HepG2 (cell line): ENCODE results near the gene SRSF4. TPM values are rescaled to one million over a fixed set of nuclear protein-coding genes. Genes with fewer than 3 reads are reported as not detected.
A peak's percentile ranks its signal among the peaks of the same experiment; 100 is the strongest.
"Not testable (repeated sequence)": the region's sequence is repeated elsewhere in the genome, so short reads cannot be mapped to it uniquely, and the experiment has no call there.

ENCODE experiments used
- ATAC-seq: fragments of 200-7000 bp; cut with Tn5 transposase; 3 replicates; pipeline ENCODE4 v1.9.1; 2020; ENCODE audit warnings: mild to moderate bottlenecking, moderate library complexity
- BruUV-seq: library from RNA; stranded (reverse); fragments of 400-500 nt; replicated peaks from 2 replicates; lab custom pipeline; 2021; lab: Mats Ljungman, UMichigan
- CTCF ChIA-PET: fragments of 300-600 bp; formaldehyde crosslinking; extraction: SDS; loops from one replicate; lab custom pipeline; 2021; ENCODE audit warnings: low total read pairs, inconsistent platforms, low intra/inter-chr PET ratio; lab: Yijun Ruan, JAX
- POLR2A ChIA-PET: fragments of 350-600 bp; sonication (Branson Sonifier 250); formaldehyde crosslinking; loops from one replicate; lab custom pipeline; 2020; ENCODE audit warnings: antibody characterized with exemption, inconsistent platforms; lab: Yijun Ruan, JAX
- DNase-seq: peaks from one replicate; pipeline ENCODE4 v3.0.0-alpha.2; 2015; ENCODE audit warnings: low spot score
- FAIRE-seq: peaks from 3 replicates; lab custom pipeline; 2011; peaks lifted over from hg19 to GRCh38; lab: Jason Lieb, UNC
- H2AFZ ChIP-seq: one replicate; pipeline ENCODE4 v1.6.1; 2011; ENCODE audit warnings: low read length, inconsistent platforms
- H3K27ac ChIP-seq: fragments of 300-600 bp; 3 replicates; pipeline ENCODE4 v1.8.0; 2011; ENCODE audit warnings: mixed run types, mild to moderate bottlenecking, mixed read lengths, low read length, inconsistent platforms; ENCODE audit not compliant: insufficient read depth; ENCODE audit errors: extremely low read length
- H3K27me3 ChIP-seq, 2 experiments: fragments of 200-600 bp in 1 of 2; 2 replicates in 1 of 2; 3 replicates in 1 of 2; pipeline versions ENCODE4 v1.6.0 to v1.8.0; 2011; ENCODE audit warnings: low read length in 2 of 2, mild to moderate bottlenecking in 2 of 2, moderate library complexity in 2 of 2, inconsistent platforms in 1 of 2; ENCODE audit not compliant: insufficient read depth in 2 of 2, control insufficient read depth in 1 of 2
- H3K36me3 ChIP-seq, 2 experiments: fragments of 200-600 bp in 1 of 2; replicated peaks in 1 of 2; 2 replicates in 1 of 2; 3 replicates in 1 of 2; pipeline versions ENCODE4 v1.5.1 to v1.8.0; 2011; ENCODE audit warnings: low read length in 2 of 2, inconsistent platforms in 1 of 2; ENCODE audit not compliant: insufficient read depth in 2 of 2, control insufficient read depth in 1 of 2
- H3K4me1 ChIP-seq: 2 replicates; pipeline ENCODE4 v1.5.1; 2012; ENCODE audit warnings: low read length, inconsistent platforms; ENCODE audit not compliant: insufficient read depth
- H3K4me2 ChIP-seq: 2 replicates; pipeline ENCODE4 v1.6.0; 2011; ENCODE audit warnings: low read depth, low read length, inconsistent platforms
- H3K4me3 ChIP-seq, 3 experiments: fragments of 200-600 bp in 1 of 3; sonication (generic), shearing (Covaris generic) in 1 of 3; replicated peaks in 1 of 3; 2 replicates each; pipeline ENCODE4 v1.5.1; 2011 to 2016; ENCODE audit warnings: low read length in 3 of 3, inconsistent platforms in 2 of 3, low read depth in 2 of 3, mild to moderate bottlenecking in 2 of 3, control low read depth in 1 of 3, mixed read lengths in 1 of 3; ENCODE audit not compliant: insufficient read depth in 1 of 3
- H3K79me2 ChIP-seq: one replicate; pipeline ENCODE4 v1.6.1; 2011; ENCODE audit warnings: low read length, inconsistent platforms; ENCODE audit not compliant: insufficient read depth
- H3K9ac ChIP-seq: 2 replicates; pipeline ENCODE4 v1.6.0; 2011; ENCODE audit warnings: mild to moderate bottlenecking, low read depth, low read length, inconsistent platforms; ENCODE audit not compliant: insufficient read depth
- H3K9me3 ChIP-seq: 2 replicates; pipeline ENCODE4 v1.5.1; 2012; ENCODE audit warnings: mild to moderate bottlenecking, low read length
- H4K20me1 ChIP-seq: 2 replicates; pipeline ENCODE4 v1.6.0; 2011; ENCODE audit warnings: inconsistent platforms, mild to moderate bottlenecking, low read length, moderate library complexity; ENCODE audit not compliant: insufficient read depth
- CEBPB ChIP-seq: IDR thresholded peaks from 2 replicates; pipeline ENCODE4 v1.6.1; 2011; ENCODE audit warnings: low read depth, low read length, improper control_type of control experiment, borderline replicate concordance
- PHB2 ChIP-seq: fragments of 450-650 bp; IDR thresholded peaks from 2 replicates; pipeline ENCODE4 v1.6.1; 2018; ENCODE audit not compliant: partially characterized antibody
- PPARG ChIP-seq: conservative IDR thresholded peaks from 2 replicates; pipeline ENCODE4 v1.6.1; 2016; ENCODE audit warnings: missing biosample characterization, missing genetic modification reagents
- RAD21 ChIP-seq: fragments of 450-650 bp; formaldehyde crosslinking; IDR thresholded peaks from 2 replicates; pipeline ENCODE4 v1.5.0; 2020; ENCODE audit warnings: mild to moderate bottlenecking
- RBM22 ChIP-seq: fragments of 200-400 bp; formaldehyde crosslinking; optimal IDR thresholded peaks from 2 replicates; pipeline ENCODE3; 2017; ENCODE audit warnings: mild to moderate bottlenecking, low read length, moderate library complexity
- RFXANK ChIP-seq: IDR thresholded peaks from 2 replicates; pipeline ENCODE4 v1.6.1; 2016
- STAG1 ChIP-seq: sonication (generic); formaldehyde crosslinking; IDR thresholded peaks from 2 replicates; pipeline ENCODE4 v1.4.0; 2020; ENCODE audit warnings: missing genetic modification reagents
- TBL1XR1 ChIP-seq: fragments of 150-350 bp; IDR thresholded peaks from 2 replicates; pipeline ENCODE4 v1.6.1; 2014; ENCODE audit warnings: borderline replicate concordance, low read length; ENCODE audit not compliant: partially characterized antibody
- TBX2 ChIP-seq: sonication (generic); formaldehyde crosslinking; IDR thresholded peaks from 2 replicates; pipeline ENCODE4 v1.5.0; 2020; ENCODE audit warnings: missing genetic modification reagents, mild to moderate bottlenecking, borderline replicate concordance
- ZBTB25 ChIP-seq: IDR thresholded peaks from 2 replicates; pipeline ENCODE4 v1.6.1; 2018; ENCODE audit warnings: missing genetic modification reagents
- ZBTB39 ChIP-seq: sonication (generic); formaldehyde crosslinking; IDR thresholded peaks from 2 replicates; pipeline ENCODE4 v1.5.0; 2020; ENCODE audit warnings: missing genetic modification reagents
- ZNF605 ChIP-seq: sonication (generic); formaldehyde crosslinking; IDR thresholded peaks from 2 replicates; pipeline ENCODE4 v1.8.0; 2022; ENCODE audit warnings: mild to moderate bottlenecking, missing genetic modification reagents
- WGBS: methylation state at CpG from one replicate; pipeline ENCODE4 v1.1.6; 2017; ENCODE audit warnings: low lambda C conversion rate; 5-methylcytosine and 5-hydroxymethylcytosine counted together
- in situ Hi-C: cut with HindIII; loops from 2 replicates; pipeline ENCODE4 v1.10.0; 2017; ENCODE audit warnings: low pct_unique_long_range_greater_than_20kb; ENCODE audit not compliant: extremely low pct_ligation_motif_present
- intact Hi-C: fragments of 100-400 bp; cut with micrococcal nuclease; formaldehyde crosslinking; loops from one replicate; pipeline ENCODE4 v1.10.0; 2022; ENCODE audit not compliant: unreplicated experiment
- polyA plus RNA-seq, 8 experiments: library from polyadenylated mRNA; depleted of rRNA in 3 of 8; stranded (reverse) in 7 of 8; unstranded in 1 of 8; fragments of >200 nt; fragmentation: Illumina TruSeq in 4 of 8; extraction: Trizol in 4 of 8; gene quantifications; 2 replicates each; pipeline versions ENCODE4 v1.2.1 to v1.2.3, GENCODE V29; 2011 to 2016; ENCODE audit warnings: low read depth in 4 of 8, missing spikeins in 1 of 8, mixed read lengths in 1 of 8; ENCODE audit not compliant: insufficient read depth in 1 of 8
- total RNA-seq, 5 experiments: library from RNA; depleted of rRNA; stranded (reverse); fragments of >200 nt; fragmentation: Illumina TruSeq; extraction: Trizol; gene quantifications; 2 replicates each; pipeline ENCODE4 v1.2.3, GENCODE V29; 2016; ENCODE audit warnings: low read depth in 1 of 5

SRSF4 gene
- total and polyA plus RNA-seq, 2 of the 13 experiments (the other 11 are each of a cell fraction or from before 2014, with no cell fraction given) = 37.7 to 50.9 TPM

GRCh38 chr1:29156543-29157268 is 25.0 kb downstream of the SRSF4 start (continued):
- TF ChIP-seq TBL1XR1 (no peak), RAD21 (CRISPR knock-in tag) (no peak)

GRCh38 chr1:29152046-29152805 is 29.5 kb downstream of the SRSF4 start:
- TF ChIP-seq ZBTB39 (CRISPR knock-in tag) = no peak
- peak; percentile 33; the same call in 1 of the 2 replicates for TF ChIP-seq CEBPB
- TF ChIP-seq STAG1 (CRISPR knock-in tag) = no peak
- no peak for TF ChIP-seq RFXANK (CRISPR knock-in tag)
- no peak for TF ChIP-seq TBX2 (CRISPR knock-in tag)
- TF ChIP-seq PHB2 = no peak
- no peak for TF ChIP-seq ZBTB25 (CRISPR knock-in tag)
- TF ChIP-seq PPARG = no peak
- TF ChIP-seq RBM22 = peak; percentile 4
- no peak for TF ChIP-seq ZNF605
- intact Hi-C loops (no loop called here), in situ Hi-C loops (no loop called here)
- WGBS = 95% methylated on average over 8 of the region's 8 CpGs
- Histone ChIP-seq H4K20me1 (no peaks in the 10 kb centered on the region; the same call in 1 of the 2 replicates), H3K4me2 (no peak overlapping the region), H3K9ac (no peak overlapping the region), H3K27ac (no peak overlapping the region), H3K79me2 (no peaks in the 10 kb centered on the region), H3K36me3 (peaks cover 20 to 92% of the 10 kb centered on the region in 2 experiments), H3K4me3 (no peak overlapping the region), H3K9me3 (no peaks in the 10 kb centered on the region), H2AFZ (no peak overlapping the region), H3K27me3 (no peaks in the 10 kb centered on the region), H3K4me1 (peaks cover 3% of the 10 kb centered on the region)
- ATAC-seq (no peak), FAIRE-seq (no peak), DNase-seq (no peak)
- no TSS peak for BruUV-seq
- ChIA-PET CTCF (no interaction called here), POLR2A (no interaction called here)

GRCh38 chr1:29150346-29150745 is 31.4 kb downstream of the SRSF4 start:
- POLR2A ChIA-PET, H3K9me3 ChIP-seq, ATAC-seq, DNase-seq, FAIRE-seq, CTCF ChIA-PET, H3K79me2 ChIP-seq, H4K20me1 ChIP-seq, BruUV-seq, H2AFZ ChIP-seq, in situ Hi-C loops, H3K4me2 ChIP-seq, H3K4me3 ChIP-seq, intact Hi-C loops, H3K27ac ChIP-seq, H3K9ac ChIP-seq, H3K27me3 ChIP-seq: not testable (repeated sequence)
- over 99% methylated on average over 9 of the region's 9 CpGs for WGBS
- H3K36me3 ChIP-seq = peaks cover 17 to 79% of the 10 kb centered on the region in 2 experiments
- H3K4me1 ChIP-seq = peaks cover 22% of the 10 kb centered on the region
